Coronary artery (tissue), 2 donors: ENCODE results near the gene PBX3.

ENCODE experiments used
- DNase-seq: peaks from one replicate; pipeline ENCODE4 v3.0.0-alpha.2; 2017; ENCODE audit warnings: low spot score
- H3K27ac ChIP-seq, 2 donors: fragments of 200-600 bp; sonication (generic); one replicate each; pipeline ENCODE4 v1.5.1; 2016 to 2019
- H3K4me3 ChIP-seq: fragments of 200-600 bp; sonication (generic); 2 replicates; pipeline ENCODE4 v1.5.1; 2016; ENCODE audit warnings: mild to moderate bottlenecking, moderate library complexity
- CTCF ChIP-seq: fragments of 200-600 bp; sonication (generic); IDR thresholded peaks from one replicate; pipeline ENCODE4 v1.5.1; 2019; ENCODE audit warnings: antibody characterized with exemption

Gene PBX3

GRCh38 chr9:125972012-125972729, 225.0 kb downstream of the PBX3 start:
- DNase-seq = no peak
- H3K27ac ChIP-seq = no peak overlapping the region
- no peak overlapping the region for H3K4me3 ChIP-seq
- TF ChIP-seq CTCF = no peak

GRCh38 chr9:125973547-125973946, 226.4 kb downstream of the PBX3 start:
- no peak overlapping the region for H3K27ac ChIP-seq
- no peak overlapping the region for H3K4me3 ChIP-seq
- DNase-seq = no peak
- TF ChIP-seq CTCF = no peak

DNA sequence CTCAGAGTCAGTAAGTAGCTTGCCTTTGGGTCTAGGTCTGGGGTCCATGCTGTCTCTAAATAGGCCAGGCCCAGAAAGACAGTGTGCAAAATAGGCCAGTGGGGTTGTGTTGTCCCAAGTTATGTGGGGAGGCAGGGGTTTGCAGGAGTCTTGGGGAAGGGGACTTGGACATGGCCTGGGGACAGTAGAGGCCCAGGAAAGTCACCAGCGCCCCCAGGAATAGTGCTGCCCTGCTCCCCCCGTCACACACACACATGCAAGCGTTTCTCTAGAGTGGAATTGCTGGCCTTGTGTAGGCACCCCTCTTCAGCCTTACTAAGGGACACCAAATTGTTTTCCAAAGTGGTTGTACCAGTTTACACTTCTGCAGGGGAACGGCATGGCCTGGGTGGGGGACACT, 227.5 kb downstream of the PBX3 start:
- Histone ChIP-seq H3K27ac (no peak overlapping the region), H3K4me3 (no peak overlapping the region)
- no peak for TF ChIP-seq CTCF
- DNase-seq = no peak

DNA sequence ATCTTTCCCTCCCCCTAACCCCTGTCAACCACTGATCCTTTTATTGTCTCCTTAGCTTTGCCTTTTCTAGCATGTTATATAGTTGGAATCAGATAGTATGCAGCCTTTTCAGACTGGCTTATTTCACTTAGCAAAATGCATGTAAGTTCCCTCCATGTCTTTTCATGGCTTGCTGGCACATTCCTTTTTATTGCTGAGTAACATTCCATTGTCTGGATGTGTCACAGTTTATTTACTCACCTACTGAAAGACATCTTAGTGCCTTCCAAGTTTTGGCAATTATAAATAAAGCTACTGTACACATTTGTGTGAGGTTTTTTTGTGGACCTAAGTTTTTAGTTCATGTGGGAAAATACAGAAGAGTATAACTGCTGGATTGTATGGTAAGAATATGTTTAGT, 230.1 kb downstream of the PBX3 start:
- H3K4me3 ChIP-seq = no peak overlapping the region
- no peak for TF ChIP-seq CTCF
- DNase-seq = no peak
- H3K27ac ChIP-seq = no peak overlapping the region

- no peak overlapping the region for H3K4me3 ChIP-seq
- DNase-seq = no peak
These were observed 232.2 kb downstream of the PBX3 start for GRCh38 chr9:125979383-125979782.

DNA sequence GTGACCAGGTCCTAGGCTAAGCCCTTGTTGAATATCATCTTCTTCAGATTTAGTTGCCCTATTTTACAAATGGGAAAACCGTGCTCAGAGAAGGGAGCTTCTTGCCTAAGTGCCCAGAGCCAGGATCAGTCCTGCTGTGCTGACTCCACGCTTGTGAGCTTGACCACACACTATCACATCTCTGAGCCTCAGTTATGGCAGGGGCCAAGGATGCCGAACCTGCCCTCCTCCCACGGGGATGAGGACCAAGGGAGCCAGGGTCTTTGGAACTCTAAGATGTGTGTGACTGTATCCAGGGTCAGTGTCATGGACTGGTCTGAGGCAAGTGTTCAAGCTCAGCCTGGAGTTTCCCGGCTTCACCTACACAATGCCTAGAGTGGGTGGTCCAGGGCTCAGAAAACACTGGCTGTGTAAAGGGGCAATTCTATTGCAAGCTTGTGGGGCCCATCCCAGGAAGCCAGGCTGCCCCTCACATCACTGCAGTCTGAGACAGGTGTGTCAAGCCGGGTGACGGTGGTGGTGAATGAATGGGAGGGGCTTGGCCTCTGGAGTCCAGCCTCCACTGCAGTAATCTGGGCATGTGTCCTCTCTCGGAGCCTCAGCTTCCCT, 235.7 kb downstream of the PBX3 start:
- TF ChIP-seq CTCF = no peak
- Histone ChIP-seq H3K27ac (no peak overlapping the region), H3K4me3 (no peak overlapping the region)
- peak; percentile 49 for DNase-seq

More at GRCh38 chr9:125979383-125979782, 232.2 kb downstream of the PBX3 start:
- TF ChIP-seq CTCF = no peak
- H3K27ac ChIP-seq = no peak overlapping the region

GRCh38 chr9:125983681-125984080, 236.5 kb downstream of the PBX3 start:
- no peak overlapping the region for H3K4me3 ChIP-seq
- DNase-seq = no peak
- no peak for TF ChIP-seq CTCF
- no peak overlapping the region for H3K27ac ChIP-seq
